Measurements from ENCODE around the gene PARD3.
"Not testable (repeated sequence)": the region's sequence is repeated elsewhere in the genome, so short reads cannot be mapped to it uniquely, and the experiment has no call there.

Gene PARD3

GRCh38 chr10:34815185-34816084 is at the start of gene PARD3:
TSS of gene PARD3 (minus strand) at chr10:34815296. CDS start at chr10:34814995, 301 bp downstream.
- no peak for DNase-seq

GRCh38 chr10:34864149-34865067 is 49.3 kb upstream of the PARD3 start:
- no peak for DNase-seq

GRCh38 chr10:34862892-34863291 is 47.8 kb upstream of the PARD3 start:
- DNase-seq = no peak

GRCh38 chr10:34861293-34862021 is 46.4 kb upstream of the PARD3 start:
- no peak for DNase-seq

GRCh38 chr10:34859170-34859569 is 44.1 kb upstream of the PARD3 start:
- DNase-seq = no peak

- no peak for DNase-seq
Observed at GRCh38 chr10:34858003-34858402, 42.9 kb upstream of the PARD3 start.

GRCh38 chr10:34854147-34854601 is 39.1 kb upstream of the PARD3 start:
- no peak for DNase-seq

- DNase-seq = no peak
Observed at GRCh38 chr10:34853357-34853756, 38.3 kb upstream of the PARD3 start.

- DNase-seq = no peak
Observed at GRCh38 chr10:34850558-34850957, 35.5 kb upstream of the PARD3 start.

GRCh38 chr10:34850036-34850435 is 34.9 kb upstream of the PARD3 start:
- no peak for DNase-seq

GRCh38 chr10:34845070-34845469 is 30.0 kb upstream of the PARD3 start:
- DNase-seq = no peak

GRCh38 chr10:34844448-34844847 is 29.4 kb upstream of the PARD3 start:
- no peak for DNase-seq

- DNase-seq = not testable (repeated sequence)
Observed at GRCh38 chr10:34843470-34843869, 28.4 kb upstream of the PARD3 start.

GRCh38 chr10:34838366-34838900 is 23.3 kb upstream of the PARD3 start:
- DNase-seq = no peak

- DNase-seq = no peak
Observed at GRCh38 chr10:34835908-34836508, 20.9 kb upstream of the PARD3 start.

GRCh38 chr10:34834274-34834673 is 19.2 kb upstream of the PARD3 start:
- DNase-seq = no peak

- no peak for DNase-seq
Observed at GRCh38 chr10:34830217-34830822, 15.2 kb upstream of the PARD3 start.

- no peak for DNase-seq
Observed at GRCh38 chr10:34826857-34827766, 12.0 kb upstream of the PARD3 start.

- no peak for DNase-seq
Observed at GRCh38 chr10:34826221-34826620, 11.1 kb upstream of the PARD3 start.

- DNase-seq = no peak
Observed at GRCh38 chr10:34825414-34825813, 10.3 kb upstream of the PARD3 start.

GRCh38 chr10:34824870-34825269 is 9.8 kb upstream of the PARD3 start:
- DNase-seq = no peak
